K562 (cell line): ENCODE results near the gene RAB3D. TPM values are rescaled to one million over a fixed set of nuclear protein-coding genes. Genes with fewer than 3 reads are reported as not detected.

Source experiments
- BCOR ChIP-seq: fragments of 450-650 bp; IDR thresholded peaks from 2 replicates; pipeline ENCODE4 v1.6.1; 2016
- CC2D1A ChIP-seq: fragments of 450-650 bp; IDR thresholded peaks from 2 replicates; pipeline ENCODE4 v1.6.1; 2017; ENCODE audit warnings: mild to moderate bottlenecking
- FUS ChIP-seq: fragments of 200-400 bp; formaldehyde crosslinking; optimal IDR thresholded peaks from 2 replicates; pipeline ENCODE3; 2017; ENCODE audit warnings: low read depth, low read length
- LARP7 ChIP-seq: fragments of 450-650 bp; IDR thresholded peaks from 2 replicates; pipeline ENCODE4 v1.6.1; 2016
- NFIC ChIP-seq: fragments of 450-650 bp; IDR thresholded peaks from 2 replicates; pipeline ENCODE4 v1.6.1; 2017; ENCODE audit warnings: mild to moderate bottlenecking, inconsistent platforms
- PHB ChIP-seq: fragments of 250-450 bp; sonication (Bioruptor Pico); IDR thresholded peaks from 2 replicates; pipeline ENCODE4 v1.5.0; 2021
- RBM14 ChIP-seq: fragments of 200-400 bp; formaldehyde crosslinking; IDR thresholded peaks from 2 replicates; pipeline ENCODE4 v1.6.1; 2018; ENCODE audit warnings: low read depth, mild to moderate bottlenecking, low read length, moderate library complexity, borderline replicate concordance; ENCODE audit not compliant: insufficient read depth
- SMARCA4 ChIP-seq: fragments of 450-650 bp; IDR thresholded peaks from 2 replicates; pipeline ENCODE4 v1.6.1; 2016
- SMARCA5 ChIP-seq: fragments of 450-650 bp; IDR thresholded peaks from 2 replicates; pipeline ENCODE4 v1.6.1; 2016
- ZNF408 ChIP-seq: fragments of 250-450 bp; sonication (Bioruptor Pico); IDR thresholded peaks from 2 replicates; pipeline ENCODE4 v1.4.0; 2020; ENCODE audit warnings: low read depth, mild to moderate bottlenecking, moderate library complexity
- ZNF644 ChIP-seq: fragments of 200-800 bp; sonication (Bioruptor generic); IDR thresholded peaks from 2 replicates; pipeline ENCODE4 v1.6.1; 2016; ENCODE audit warnings: low read depth, missing genetic modification characterization, missing compliant biosample characterization
- ZSCAN29 ChIP-seq: fragments of 450-650 bp; IDR thresholded peaks from 2 replicates; pipeline ENCODE4 v1.6.1; 2017
- polyA plus RNA-seq, 8 experiments: library from polyadenylated mRNA; depleted of rRNA in 4 of 8; stranded (reverse) in 5 of 8; unstranded in 3 of 8; fragments of >200 nt; fragmentation: Nextera tagmentation in 2 of 8; fragmentation: Illumina TruSeq in 1 of 8; extraction: Ambion mirVana in 2 of 8; extraction: Trizol in 1 of 8; gene quantifications; 2 replicates each; pipeline versions ENCODE4 v1.2.1 to v1.2.3, GENCODE V29; 2011 to 2014; ENCODE audit warnings: inconsistent platforms in 1 of 8, missing spikeins in 1 of 8
- total RNA-seq, 7 experiments: library from RNA; depleted of rRNA in 6 of 7; stranded (reverse); fragments of >200 nt in 6 of 7; fragmentation: Illumina TruSeq in 2 of 7; extraction: Trizol in 2 of 7; gene quantifications; 2 replicates each; pipeline versions ENCODE4 v1.2.1 to v1.2.3, GENCODE V29; 2011 to 2021; ENCODE audit warnings: low replicate concordance in 1 of 7
- TF ChIP-seq, protein P1 (sequence below), 2 experiments: fragments of 450-650 bp; conservative IDR thresholded peaks; 2 replicates each; pipeline ENCODE4 v1.6.1; 2017; ENCODE audit warnings: mild to moderate bottlenecking in 2 of 2, moderate library complexity in 2 of 2
- TF ChIP-seq, protein P2 (sequence below): fragments of 450-650 bp; formaldehyde crosslinking; IDR thresholded peaks from 2 replicates; pipeline ENCODE4 v1.4.0; 2020; ENCODE audit warnings: mild to moderate bottlenecking
- TF ChIP-seq, protein P3 (sequence below): sonication (generic); formaldehyde crosslinking; IDR thresholded peaks from 2 replicates; pipeline ENCODE4 v1.8.0; 2022; ENCODE audit warnings: missing genetic modification reagents, mild to moderate bottlenecking, borderline replicate concordance
- TF ChIP-seq, protein P4 (sequence below): fragments of 200-800 bp; sonication (Bioruptor generic); IDR thresholded peaks from 2 replicates; pipeline ENCODE4 v1.6.1; 2017; ENCODE audit warnings: missing genetic modification characterization, missing compliant biosample characterization
- TF ChIP-seq, protein P5 (sequence below), 3 experiments: fragments of 200-800 bp in 1 of 3; sonication (Bioruptor generic) in 1 of 3; sonication (generic) in 1 of 3; formaldehyde crosslinking in 1 of 3; IDR thresholded peaks; 2 replicates each; pipeline versions ENCODE4 v1.6.1 to v1.8.0; 2016 to 2022; ENCODE audit warnings: mild to moderate bottlenecking in 2 of 3, missing compliant biosample characterization in 2 of 3, missing genetic modification characterization in 2 of 3, missing genetic modification reagents in 1 of 3
- TF ChIP-seq, protein P6 (sequence below): fragments of 450-650 bp; IDR thresholded peaks from 2 replicates; pipeline ENCODE4 v1.6.1; 2017; ENCODE audit warnings: mild to moderate bottlenecking, moderate library complexity

Gene RAB3D
- total and polyA plus RNA-seq, 9 of the 15 experiments (the other 6 are each of a cell fraction or from before 2014, with no cell fraction given), result 0.34 to 3.3 (median 1.3) TPM

DNA sequence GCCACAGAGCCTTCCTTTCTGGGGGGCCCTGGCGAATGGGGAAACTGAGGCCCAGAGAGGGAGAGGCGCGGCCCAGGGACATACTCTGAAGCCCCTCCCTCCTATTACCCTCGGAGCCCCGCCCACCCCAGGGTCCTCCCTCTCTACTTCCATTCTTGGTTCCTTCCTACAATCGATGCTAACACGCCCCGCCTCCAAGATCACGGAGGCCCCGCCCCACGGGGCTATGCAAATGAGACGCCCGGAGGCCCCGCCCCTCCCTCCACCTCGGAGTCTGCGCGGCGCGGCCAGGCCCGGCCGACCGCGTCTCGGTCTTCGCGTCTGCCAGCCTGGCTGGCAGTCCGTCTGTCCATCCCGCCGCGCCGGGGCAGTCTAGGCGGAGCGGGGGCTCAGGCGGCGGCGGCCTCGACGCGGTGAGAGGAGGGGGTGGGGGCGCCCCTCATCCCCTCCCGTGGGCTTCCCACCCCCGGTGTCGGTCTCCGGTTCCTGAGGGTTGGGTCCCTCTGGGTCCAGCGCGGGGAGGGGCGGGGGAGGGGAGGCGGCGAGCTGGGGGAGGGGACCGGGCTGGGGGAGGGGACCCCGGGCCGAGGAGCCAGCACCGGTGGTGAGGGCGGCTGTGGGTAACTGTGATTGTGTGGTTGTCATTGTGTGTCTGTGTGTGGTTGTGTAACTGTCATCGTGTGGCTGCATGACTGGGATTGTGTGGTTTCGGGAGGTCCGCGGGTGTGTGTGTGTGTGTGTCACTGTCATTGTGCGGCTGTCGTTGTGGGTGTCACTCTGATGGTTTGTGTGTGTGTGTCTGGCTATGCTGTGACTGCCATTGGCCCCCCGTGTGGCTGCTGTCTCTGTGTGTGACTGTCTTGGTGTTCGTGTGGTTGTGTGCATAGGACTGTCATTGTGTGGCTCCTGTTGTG lies 16.0 kb upstream of the RAB3D start, which contains the start of gene PLPPR2 (continued):
- TF ChIP-seq, protein P1, sequence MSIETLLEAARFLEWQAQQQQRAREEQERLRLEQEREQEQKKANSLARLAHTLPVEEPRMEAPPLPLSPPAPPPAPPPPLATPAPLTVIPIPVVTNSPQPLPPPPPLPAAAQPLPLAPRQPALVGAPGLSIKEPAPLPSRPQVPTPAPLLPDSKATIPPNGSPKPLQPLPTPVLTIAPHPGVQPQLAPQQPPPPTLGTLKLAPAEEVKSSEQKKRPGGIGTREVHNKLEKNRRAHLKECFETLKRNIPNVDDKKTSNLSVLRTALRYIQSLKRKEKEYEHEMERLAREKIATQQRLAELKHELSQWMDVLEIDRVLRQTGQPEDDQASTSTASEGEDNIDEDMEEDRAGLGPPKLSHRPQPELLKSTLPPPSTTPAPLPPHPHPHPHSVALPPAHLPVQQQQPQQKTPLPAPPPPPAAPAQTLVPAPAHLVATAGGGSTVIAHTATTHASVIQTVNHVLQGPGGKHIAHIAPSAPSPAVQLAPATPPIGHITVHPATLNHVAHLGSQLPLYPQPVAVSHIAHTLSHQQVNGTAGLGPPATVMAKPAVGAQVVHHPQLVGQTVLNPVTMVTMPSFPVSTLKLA (conservative IDR thresholded peaks at IDR 0.05), result no peak
- no peak for TF ChIP-seq ZNF644 (tag)
- no peak for TF ChIP-seq PHB
- TF ChIP-seq, protein P2, sequence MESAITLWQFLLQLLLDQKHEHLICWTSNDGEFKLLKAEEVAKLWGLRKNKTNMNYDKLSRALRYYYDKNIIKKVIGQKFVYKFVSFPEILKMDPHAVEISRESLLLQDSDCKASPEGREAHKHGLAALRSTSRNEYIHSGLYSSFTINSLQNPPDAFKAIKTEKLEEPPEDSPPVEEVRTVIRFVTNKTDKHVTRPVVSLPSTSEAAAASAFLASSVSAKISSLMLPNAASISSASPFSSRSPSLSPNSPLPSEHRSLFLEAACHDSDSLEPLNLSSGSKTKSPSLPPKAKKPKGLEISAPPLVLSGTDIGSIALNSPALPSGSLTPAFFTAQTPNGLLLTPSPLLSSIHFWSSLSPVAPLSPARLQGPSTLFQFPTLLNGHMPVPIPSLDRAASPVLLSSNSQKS, result no peak
- TF ChIP-seq, protein P3, sequence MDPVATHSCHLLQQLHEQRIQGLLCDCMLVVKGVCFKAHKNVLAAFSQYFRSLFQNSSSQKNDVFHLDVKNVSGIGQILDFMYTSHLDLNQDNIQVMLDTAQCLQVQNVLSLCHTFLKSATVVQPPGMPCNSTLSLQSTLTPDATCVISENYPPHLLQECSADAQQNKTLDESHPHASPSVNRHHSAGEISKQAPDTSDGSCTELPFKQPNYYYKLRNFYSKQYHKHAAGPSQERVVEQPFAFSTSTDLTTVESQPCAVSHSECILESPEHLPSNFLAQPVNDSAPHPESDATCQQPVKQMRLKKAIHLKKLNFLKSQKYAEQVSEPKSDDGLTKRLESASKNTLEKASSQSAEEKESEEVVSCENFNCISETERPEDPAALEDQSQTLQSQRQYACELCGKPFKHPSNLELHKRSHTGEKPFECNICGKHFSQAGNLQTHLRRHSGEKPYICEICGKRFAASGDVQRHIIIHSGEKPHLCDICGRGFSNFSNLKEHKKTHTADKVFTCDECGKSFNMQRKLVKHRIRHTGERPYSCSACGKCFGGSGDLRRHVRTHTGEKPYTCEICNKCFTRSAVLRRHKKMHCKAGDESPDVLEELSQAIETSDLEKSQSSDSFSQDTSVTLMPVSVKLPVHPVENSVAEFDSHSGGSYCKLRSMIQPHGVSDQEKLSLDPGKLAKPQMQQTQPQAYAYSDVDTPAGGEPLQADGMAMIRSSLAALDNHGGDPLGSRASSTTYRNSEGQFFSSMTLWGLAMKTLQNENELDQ (CRISPR knock-in tag), result no peak
- no peak for TF ChIP-seq RBM14
- TF ChIP-seq, protein P4, sequence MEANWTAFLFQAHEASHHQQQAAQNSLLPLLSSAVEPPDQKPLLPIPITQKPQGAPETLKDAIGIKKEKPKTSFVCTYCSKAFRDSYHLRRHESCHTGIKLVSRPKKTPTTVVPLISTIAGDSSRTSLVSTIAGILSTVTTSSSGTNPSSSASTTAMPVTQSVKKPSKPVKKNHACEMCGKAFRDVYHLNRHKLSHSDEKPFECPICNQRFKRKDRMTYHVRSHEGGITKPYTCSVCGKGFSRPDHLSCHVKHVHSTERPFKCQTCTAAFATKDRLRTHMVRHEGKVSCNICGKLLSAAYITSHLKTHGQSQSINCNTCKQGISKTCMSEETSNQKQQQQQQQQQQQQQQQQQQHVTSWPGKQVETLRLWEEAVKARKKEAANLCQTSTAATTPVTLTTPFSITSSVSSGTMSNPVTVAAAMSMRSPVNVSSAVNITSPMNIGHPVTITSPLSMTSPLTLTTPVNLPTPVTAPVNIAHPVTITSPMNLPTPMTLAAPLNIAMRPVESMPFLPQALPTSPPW (CRISPR knock-in tag), result peak; percentile 78
- peak; percentile 72; the same call in 1 of the 2 replicates for TF ChIP-seq BCOR
- TF ChIP-seq ZNF408 (CRISPR knock-in tag), result no peak
- peak; percentile 18; the same call in 1 of the 2 replicates for TF ChIP-seq NFIC
- TF ChIP-seq SMARCA4, result 0 out of 2 replicates have a peak, but pooled peaks have one; percentile 52
- TF ChIP-seq, protein P5, sequence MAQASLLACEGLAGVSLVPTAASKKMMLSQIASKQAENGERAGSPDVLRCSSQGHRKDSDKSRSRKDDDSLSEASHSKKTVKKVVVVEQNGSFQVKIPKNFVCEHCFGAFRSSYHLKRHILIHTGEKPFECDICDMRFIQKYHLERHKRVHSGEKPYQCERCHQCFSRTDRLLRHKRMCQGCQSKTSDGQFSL (CRISPR knock-in tag; IDR thresholded peaks at IDR 0.05), result 0 out of 2 replicates have a peak, but pooled peaks have one; percentile 42
- TF ChIP-seq, protein P5 (tag; IDR thresholded peaks at IDR 0.05), result no peak
- TF ChIP-seq, protein P6, sequence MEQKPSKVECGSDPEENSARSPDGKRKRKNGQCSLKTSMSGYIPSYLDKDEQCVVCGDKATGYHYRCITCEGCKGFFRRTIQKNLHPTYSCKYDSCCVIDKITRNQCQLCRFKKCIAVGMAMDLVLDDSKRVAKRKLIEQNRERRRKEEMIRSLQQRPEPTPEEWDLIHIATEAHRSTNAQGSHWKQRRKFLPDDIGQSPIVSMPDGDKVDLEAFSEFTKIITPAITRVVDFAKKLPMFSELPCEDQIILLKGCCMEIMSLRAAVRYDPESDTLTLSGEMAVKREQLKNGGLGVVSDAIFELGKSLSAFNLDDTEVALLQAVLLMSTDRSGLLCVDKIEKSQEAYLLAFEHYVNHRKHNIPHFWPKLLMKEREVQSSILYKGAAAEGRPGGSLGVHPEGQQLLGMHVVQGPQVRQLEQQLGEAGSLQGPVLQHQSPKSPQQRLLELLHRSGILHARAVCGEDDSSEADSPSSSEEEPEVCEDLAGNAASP, result no peak
- TF ChIP-seq LARP7, result peak; percentile 91
- no peak for TF ChIP-seq FUS
- TF ChIP-seq CC2D1A, result peak; percentile 32; the same call in 1 of the 2 replicates
- TF ChIP-seq ZSCAN29, result 0 out of 2 replicates have a peak, but pooled peaks have one; percentile 18
- TF ChIP-seq SMARCA5, result peak; percentile 78
